GM12891 (cell line): ENCODE measurements around the gene USP11.

ENCODE experiments used
- DNase-seq: peaks from one replicate; pipeline ENCODE4 v3.0.0; 2011; ENCODE audit warnings: low spot score; ENCODE audit not compliant: insufficient read length
- FAIRE-seq: peaks from 2 replicates; lab custom pipeline; 2011; peaks lifted over from hg19 to GRCh38; lab: Jason Lieb, UNC
- PAX5 ChIP-seq: IDR thresholded peaks from 2 replicates; pipeline ENCODE4 v1.6.1; 2011; ENCODE audit warnings: low read length, moderate library complexity, mild to moderate bottlenecking; ENCODE audit not compliant: insufficient read depth, severe bottlenecking
- POLR2A ChIP-seq: IDR thresholded peaks from 2 replicates; pipeline ENCODE4 v1.6.1; 2011; ENCODE audit warnings: low read depth, low read length, control low read depth
- POLR2AphosphoS5 ChIP-seq: IDR thresholded peaks from 2 replicates; pipeline ENCODE4 v1.6.1; 2011; ENCODE audit warnings: low read depth, low read length, control low read depth
- POU2F2 ChIP-seq: IDR thresholded peaks from 2 replicates; pipeline ENCODE4 v1.6.1; 2011; ENCODE audit warnings: low read depth, mild to moderate bottlenecking, control low read depth, low read length, moderate library complexity
- SPI1 ChIP-seq: IDR thresholded peaks from 2 replicates; pipeline ENCODE4 v1.6.1; 2011; ENCODE audit warnings: low read depth, low read length, control low read depth
- TAF1 ChIP-seq: IDR thresholded peaks from 2 replicates; pipeline ENCODE4 v1.6.1; 2011; ENCODE audit warnings: low read depth, low read length, control low read depth

Gene USP11

DNA sequence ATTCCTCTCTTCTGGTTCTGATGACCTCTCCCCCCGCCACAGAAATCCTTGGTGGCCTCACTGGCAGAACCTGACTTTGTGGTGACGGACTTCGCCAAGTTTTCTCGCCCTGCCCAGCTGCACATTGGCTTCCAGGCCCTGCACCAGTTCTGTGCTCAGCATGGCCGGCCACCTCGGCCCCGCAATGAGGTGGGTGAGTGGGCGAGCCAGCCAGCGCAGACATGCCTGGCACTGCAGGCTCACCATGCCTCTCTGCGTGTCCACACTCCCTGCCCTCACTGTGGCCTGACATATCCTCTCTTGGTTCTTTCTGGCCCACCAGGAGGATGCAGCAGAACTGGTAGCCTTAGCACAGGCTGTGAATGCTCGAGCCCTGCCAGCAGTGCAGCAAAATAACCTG lies 30.5 kb upstream of the USP11 start:
- FAIRE-seq (no peak), DNase-seq (no peak)
- TF ChIP-seq TAF1 (no peak), POLR2A (no peak), SPI1 (no peak), POLR2AphosphoS5 (no peak), PAX5 (no peak), POU2F2 (no peak)

DNA sequence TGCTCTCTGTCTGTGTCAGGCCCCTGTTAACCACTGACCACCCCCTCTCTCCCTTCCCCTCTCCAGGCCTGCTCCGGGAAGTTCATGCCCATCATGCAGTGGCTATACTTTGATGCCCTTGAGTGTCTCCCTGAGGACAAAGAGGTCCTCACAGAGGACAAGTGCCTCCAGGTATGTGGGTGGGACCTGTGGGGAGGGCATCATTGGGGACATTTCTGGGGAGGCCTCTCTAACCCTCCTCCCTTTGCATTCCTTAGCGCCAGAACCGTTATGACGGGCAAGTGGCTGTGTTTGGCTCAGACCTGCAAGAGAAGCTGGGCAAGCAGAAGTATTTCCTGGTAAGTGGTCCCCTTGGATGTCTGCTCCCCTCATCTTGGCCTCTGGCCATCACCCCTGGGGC lies 29.9 kb upstream of the USP11 start:
- DNase-seq: no peak
- TF ChIP-seq TAF1 (no peak), PAX5 (no peak), SPI1 (no peak)
- FAIRE-seq: no peak

DNA sequence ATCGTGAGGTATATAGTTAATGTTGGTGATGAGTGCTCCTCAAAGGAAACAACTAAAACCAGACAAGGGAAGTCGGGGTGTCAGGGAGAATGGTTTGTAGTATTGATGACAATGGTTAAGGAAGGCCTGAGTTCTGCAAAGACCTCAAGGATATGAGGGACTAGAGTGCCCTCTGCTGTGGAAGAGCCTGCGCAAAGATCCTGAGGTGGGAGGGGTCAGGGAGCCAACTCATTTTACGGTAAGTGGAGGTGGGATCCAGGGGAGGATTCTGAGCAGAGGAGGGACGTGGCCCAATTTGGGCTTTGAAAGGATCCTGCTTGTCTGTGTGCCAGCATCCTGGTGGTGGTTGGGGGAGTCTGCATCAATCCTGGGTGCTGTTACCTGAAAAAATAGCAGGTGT lies 27.8 kb upstream of the USP11 start:
- TF ChIP-seq POU2F2: no peak
- no peak for TF ChIP-seq POLR2A
- no peak for TF ChIP-seq POLR2AphosphoS5
- no peak for TF ChIP-seq PAX5
- TF ChIP-seq TAF1: no peak
- no peak for TF ChIP-seq SPI1
- FAIRE-seq (no peak), DNase-seq (no peak)

DNA sequence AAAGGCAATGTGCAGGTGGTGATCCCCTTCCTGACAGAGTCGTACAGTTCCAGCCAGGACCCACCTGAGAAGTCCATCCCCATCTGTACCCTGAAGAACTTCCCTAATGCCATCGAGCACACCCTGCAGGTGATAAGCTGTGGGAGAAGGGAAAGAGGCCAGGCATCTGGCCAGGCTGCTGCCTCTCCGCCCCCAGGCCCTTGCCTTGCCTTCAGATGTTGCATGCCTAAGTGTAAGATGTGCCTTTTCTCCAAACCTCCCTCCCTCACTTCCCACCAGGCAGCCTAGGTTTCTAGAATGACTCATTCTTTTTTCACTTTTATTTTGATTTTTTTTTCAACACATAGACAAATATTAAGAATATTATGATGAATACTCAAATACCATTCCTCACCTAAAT lies 26.5 kb upstream of the USP11 start:
- FAIRE-seq (no peak), DNase-seq (no peak)
- no peak for TF ChIP-seq POLR2AphosphoS5
- no peak for TF ChIP-seq POLR2A
- no peak for TF ChIP-seq SPI1
- no peak for TF ChIP-seq POU2F2
- no peak for TF ChIP-seq TAF1
- TF ChIP-seq PAX5: no peak

DNA sequence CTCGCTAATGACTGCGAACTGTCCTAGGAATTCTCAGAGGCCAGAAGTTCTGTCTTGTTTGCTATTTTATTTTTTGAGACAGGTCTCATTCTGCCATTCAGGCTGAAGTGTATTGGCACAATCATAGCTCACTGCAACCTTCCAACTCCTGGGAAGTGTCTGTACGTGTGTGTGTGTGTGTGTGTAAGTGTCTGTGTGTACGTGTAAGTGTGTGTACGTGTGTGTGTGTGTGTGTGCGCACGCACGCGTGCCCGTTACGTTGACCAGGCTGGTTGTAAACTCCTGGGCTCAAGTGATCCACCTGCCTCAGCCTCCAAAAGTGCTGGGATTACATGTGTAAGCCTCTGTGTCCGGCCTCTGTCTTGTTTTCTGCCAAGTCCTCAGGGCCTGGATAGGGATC lies 24.7 kb upstream of the USP11 start:
- DNase-seq: no peak
- TF ChIP-seq PAX5 (no peak), POLR2AphosphoS5 (no peak), POLR2A (no peak), SPI1 (no peak), TAF1 (no peak), POU2F2 (no peak)
- no peak for FAIRE-seq

DNA sequence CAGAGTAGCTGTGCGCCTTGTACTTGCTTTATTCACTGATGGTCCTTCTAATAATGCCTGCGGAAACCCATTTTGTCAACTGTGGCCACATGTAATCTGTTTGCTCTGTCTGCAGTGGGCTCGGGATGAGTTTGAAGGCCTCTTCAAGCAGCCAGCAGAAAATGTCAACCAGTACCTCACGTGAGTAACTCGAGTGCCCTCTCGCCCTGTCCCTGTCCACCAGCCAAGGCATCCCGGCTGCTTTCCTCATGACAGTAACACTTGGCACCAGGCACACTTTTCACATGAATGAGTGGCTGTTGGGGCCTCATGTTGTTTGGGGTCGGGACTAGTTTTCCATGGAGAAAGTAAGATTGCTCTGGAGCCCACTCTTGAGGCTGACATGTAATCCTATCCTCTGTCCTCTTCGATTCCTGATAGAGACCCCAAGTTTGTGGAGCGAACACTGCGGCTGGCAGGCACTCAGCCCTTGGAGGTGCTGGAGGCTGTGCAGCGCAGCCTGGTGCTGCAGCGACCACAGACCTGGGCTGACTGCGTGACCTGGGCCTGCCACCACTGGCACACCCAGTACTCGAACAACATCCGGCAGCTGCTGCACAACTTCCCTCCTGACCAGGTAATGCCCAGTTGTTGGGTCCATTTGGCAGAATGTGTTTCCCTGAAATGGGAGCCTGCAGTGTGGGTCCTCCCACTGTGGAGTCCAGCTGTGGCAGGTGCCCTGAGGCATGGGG lies 23.1 kb upstream of the USP11 start:
- DNase-seq (no peak), FAIRE-seq (no peak)
- TF ChIP-seq POLR2A (no peak), POLR2AphosphoS5 (no peak), TAF1 (no peak), SPI1 (no peak), PAX5 (no peak), POU2F2 (no peak)

DNA sequence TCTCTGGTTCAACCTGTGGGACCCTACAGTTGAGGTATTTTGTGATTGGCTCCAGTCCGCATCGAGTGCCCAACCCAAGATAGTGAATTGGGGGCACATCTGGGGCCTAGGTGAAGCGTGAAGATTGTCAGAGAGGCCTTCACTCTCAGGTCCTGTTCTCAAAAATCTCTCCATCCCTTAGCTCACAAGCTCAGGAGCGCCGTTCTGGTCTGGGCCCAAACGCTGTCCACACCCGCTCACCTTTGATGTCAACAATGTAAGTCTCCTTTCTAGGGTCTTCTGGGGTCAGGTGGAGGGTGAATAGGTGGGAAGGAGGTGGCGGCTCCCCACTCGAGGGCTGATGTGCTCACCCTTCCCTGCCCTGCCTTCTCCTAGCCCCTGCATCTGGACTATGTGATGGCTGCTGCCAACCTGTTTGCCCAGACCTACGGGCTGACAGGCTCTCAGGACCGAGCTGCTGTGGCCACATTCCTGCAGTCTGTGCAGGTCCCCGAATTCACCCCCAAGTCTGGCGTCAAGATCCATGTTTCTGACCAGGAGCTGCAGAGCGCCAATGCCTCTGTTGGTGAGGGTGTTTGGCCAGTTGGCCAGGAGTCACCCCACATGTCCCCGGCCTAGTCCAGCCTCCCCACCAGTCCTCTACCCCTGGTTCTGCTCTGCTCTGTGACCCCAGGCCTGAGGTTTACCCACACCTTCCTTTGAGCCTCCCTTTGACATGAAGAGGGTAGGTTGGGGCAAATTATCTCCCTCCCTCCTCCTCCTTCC lies 22.0 kb upstream of the USP11 start:
- FAIRE-seq: no peak
- TF ChIP-seq SPI1: no peak

DNA sequence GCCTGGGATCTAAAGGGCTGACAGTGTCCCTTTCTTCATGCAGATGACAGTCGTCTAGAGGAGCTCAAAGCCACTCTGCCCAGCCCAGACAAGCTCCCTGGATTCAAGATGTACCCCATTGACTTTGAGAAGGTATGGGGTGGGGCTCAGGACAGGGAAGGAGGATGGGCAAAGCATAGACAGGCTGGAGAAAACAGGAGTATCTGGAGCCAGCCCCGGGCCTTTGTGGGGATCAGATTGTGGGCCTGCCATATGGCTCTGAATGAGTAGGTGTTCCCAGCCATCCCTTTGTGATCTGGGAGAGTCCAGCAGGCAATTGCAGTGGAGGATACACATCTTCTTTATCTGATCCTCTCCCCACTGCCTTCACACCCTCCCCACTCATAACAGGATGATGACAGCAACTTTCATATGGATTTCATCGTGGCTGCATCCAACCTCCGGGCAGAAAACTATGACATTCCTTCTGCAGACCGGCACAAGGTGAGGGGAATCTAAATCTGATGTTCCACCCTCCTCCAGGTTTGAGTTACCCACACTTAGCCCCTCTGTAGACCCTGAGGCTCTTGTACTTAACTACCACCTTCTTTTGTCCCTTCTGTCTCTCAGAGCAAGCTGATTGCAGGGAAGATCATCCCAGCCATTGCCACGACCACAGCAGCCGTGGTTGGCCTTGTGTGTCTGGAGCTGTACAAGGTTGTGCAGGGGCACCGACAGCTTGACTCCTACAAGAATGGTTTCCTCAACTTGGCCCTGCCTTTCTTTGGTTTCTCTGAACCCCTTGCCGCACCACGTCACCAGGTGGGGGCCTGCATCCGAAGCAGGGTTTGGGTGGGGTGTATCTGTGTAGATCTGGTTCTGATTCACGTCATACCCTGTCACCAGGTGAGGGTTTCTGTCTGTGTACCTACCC lies 20.2 kb upstream of the USP11 start:
- no peak for DNase-seq
- TF ChIP-seq POU2F2: no peak
- no peak for TF ChIP-seq POLR2AphosphoS5
- TF ChIP-seq TAF1: no peak
- TF ChIP-seq SPI1: no peak
- TF ChIP-seq POLR2A: no peak
- no peak for TF ChIP-seq PAX5
- FAIRE-seq: no peak

More for the DNA sequence above, 22.0 kb upstream of the USP11 start:
- no peak for DNase-seq

DNA sequence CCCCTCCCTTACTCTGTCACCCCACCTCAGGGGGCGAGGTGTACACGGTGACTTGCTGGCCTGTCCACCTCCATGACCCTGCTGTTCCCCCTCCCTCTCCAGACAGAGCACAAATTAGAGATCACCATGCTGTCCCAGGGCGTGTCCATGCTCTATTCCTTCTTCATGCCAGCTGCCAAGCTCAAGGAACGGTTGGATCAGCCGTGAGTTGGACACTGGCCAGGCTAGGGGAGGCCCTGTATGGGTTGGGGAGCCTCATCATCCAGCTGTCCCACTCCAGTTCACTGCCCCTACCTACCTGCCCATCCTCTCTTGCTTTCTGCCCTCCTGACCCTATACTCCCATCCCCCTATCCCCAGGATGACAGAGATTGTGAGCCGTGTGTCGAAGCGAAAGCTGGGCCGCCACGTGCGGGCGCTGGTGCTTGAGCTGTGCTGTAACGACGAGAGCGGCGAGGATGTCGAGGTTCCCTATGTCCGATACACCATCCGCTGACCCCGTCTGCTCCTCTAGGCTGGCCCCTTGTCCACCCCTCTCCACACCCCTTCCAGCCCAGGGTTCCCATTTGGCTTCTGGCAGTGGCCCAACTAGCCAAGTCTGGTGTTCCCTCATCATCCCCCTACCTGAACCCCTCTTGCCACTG lies 18.3 kb upstream of the USP11 start:
- FAIRE-seq: no peak

More for the DNA sequence above, 18.3 kb upstream of the USP11 start:
- no peak for DNase-seq
- TF ChIP-seq POU2F2: no peak
- no peak for TF ChIP-seq POLR2AphosphoS5
- no peak for TF ChIP-seq PAX5
- no peak for TF ChIP-seq POLR2A
- TF ChIP-seq SPI1: no peak
- no peak for TF ChIP-seq TAF1
